Spleen (tissue), 11 donors: ENCODE data around the gene CSTF3. TPM values are rescaled to one million over a fixed set of nuclear protein-coding genes. Genes with fewer than 3 reads are reported as not detected.
"Not testable (repeated sequence)": the region's sequence is repeated elsewhere in the genome, so short reads cannot be mapped to it uniquely, and the experiment has no call there.

Experiments used
- DNase-seq: peaks from one replicate; pipeline ENCODE4 v3.0.0-alpha.2; 2020
- H3K27ac ChIP-seq, 8 donors: fragments of 200-600 bp; sonication (generic) in 7 of 8; 1 replicate in 4 of 8; 2 replicates in 4 of 8; pipeline versions ENCODE4 v1.5.0 to v1.8.0; 2016 to 2021; ENCODE audit warnings: inconsistent platforms in 4 of 8, mild to moderate bottlenecking in 4 of 8, moderate library complexity in 1 of 8
- H3K27me3 ChIP-seq, 7 donors: fragments of 200-600 bp; sonication (generic) in 6 of 7; replicated peaks in 1 of 7; 1 replicate in 4 of 7; 2 replicates in 3 of 7; pipeline versions ENCODE4 v1.5.0 to v1.8.0; 2016 to 2021; ENCODE audit warnings: inconsistent platforms in 3 of 7, mild to moderate bottlenecking in 1 of 7
- H3K36me3 ChIP-seq, 6 donors: fragments of 200-600 bp; sonication (generic) in 5 of 6; 1 replicate in 4 of 6; 2 replicates in 2 of 6; pipeline versions ENCODE4 v1.5.0 to v1.8.0; 2016 to 2021; ENCODE audit warnings: inconsistent platforms in 2 of 6
- H3K4me1 ChIP-seq, 6 donors: fragments of 200-600 bp; sonication (generic) in 5 of 6; 1 replicate in 3 of 6; 2 replicates in 3 of 6; pipeline versions ENCODE4 v1.5.0 to v1.8.0; 2016 to 2021; ENCODE audit warnings: inconsistent platforms in 3 of 6
- H3K4me3 ChIP-seq, 8 donors: fragments of 200-600 bp; sonication (generic) in 7 of 8; 1 replicate in 4 of 8; 2 replicates in 4 of 8; pipeline versions ENCODE4 v1.5.0 to v1.8.0; 2016 to 2021; ENCODE audit warnings: inconsistent platforms in 4 of 8, mild to moderate bottlenecking in 4 of 8, moderate library complexity in 2 of 8
- H3K9me3 ChIP-seq, 8 donors: fragments of 200-600 bp; sonication (generic) in 7 of 8; 1 replicate in 4 of 8; 2 replicates in 4 of 8; pipeline versions ENCODE4 v1.5.0 to v1.8.0; 2016 to 2021; ENCODE audit warnings: inconsistent platforms in 4 of 8
- CTCF ChIP-seq, 11 experiments: fragments of 200-600 bp in 7 of 11; fragments of 450-650 bp in 4 of 11; sonication (generic) in 4 of 11; IDR thresholded peaks in 8 of 11; conservative IDR thresholded peaks in 3 of 11; 1 replicate in 7 of 11; 2 replicates in 4 of 11; pipeline versions ENCODE4 v1.4.0 to v1.8.0; 2016 to 2021; ENCODE audit warnings: antibody characterized with exemption in 11 of 11, inconsistent platforms in 4 of 11, mild to moderate bottlenecking in 1 of 11
- POLR2A ChIP-seq, 3 donors: fragments of 450-650 bp; IDR thresholded peaks; one replicate each; pipeline ENCODE4 v1.5.1; 2017; ENCODE audit warnings: antibody characterized with exemption in 3 of 3, mild to moderate bottlenecking in 1 of 3
- POLR2AphosphoS5 ChIP-seq, 3 donors: sonication (generic); formaldehyde crosslinking; IDR thresholded peaks; one replicate each; pipeline ENCODE4 v1.5.1; 2017; ENCODE audit warnings: antibody characterized with exemption in 3 of 3
- WGBS, 5 donors: extraction: QIAGEN DNeasy Blood & Tissue Kit in 3 of 5; methylation state at CpG; one replicate each; pipeline versions ENCODE4 v1.1.5 to v1.1.7; 2013 to 2018; 5-methylcytosine and 5-hydroxymethylcytosine counted together
- intact Hi-C: fragments of 100-400 bp; cut with DNase I; formaldehyde crosslinking; loops from one replicate; pipeline ENCODE4 v1.15.0; 2023; ENCODE audit warnings: low total_unique reads
- polyA plus RNA-seq, 3 donors: library from polyadenylated mRNA; stranded (reverse); fragments of 200-250 nt; gene quantifications; one replicate each; pipeline ENCODE4 v1.2.1, GENCODE V29; 2013
- total RNA-seq, 7 donors: library from RNA; depleted of rRNA in 3 of 7; stranded (reverse); fragments of >200 nt in 3 of 7; fragmentation: NEBNext Ultra II Directional in 4 of 7; extraction: Animal tissue kit (Norgen Biotek cat#: 25700) in 4 of 7; gene quantifications; one replicate each; pipeline versions ENCODE4 v1.1.0 to v1.2.1, GENCODE V29; 2016 to 2021
- donor health status: healthy with polysubstance abuse.
- donor health status: DM: no; HTN: no; CAD: no; lungs with moderate emphysema.
- donor health status: DM: no; HTN: no; CAD: no.
- donor health status: Bipolar disorder and iron deficiency.
- donor health status: healthy.
- donor health status: DM: no; HTN: no; CAD: no.
- donor health status: DM: yes; HTN: yes; CAD: no.

Gene CSTF3
- total and polyA plus RNA-seq, 10 donors: 19.8 to 32.8 (median 26.9) TPM

- Histone ChIP-seq H3K36me3 (peaks cover 0 to 11% (median 0%) of the 10 kb centered on the region in 6 donors), H3K27ac (no peak overlapping the region), H3K4me3 (no peak overlapping the region), H3K27me3 (no peaks in the 10 kb centered on the region), H3K9me3 (no peaks in the 10 kb centered on the region), H3K4me1 (peaks cover 0 to 18% (median 2%) of the 10 kb centered on the region in 6 donors)
- DNase-seq: no peak
- intact Hi-C loops: no loop called here
- WGBS, 5 donors: 91 to 96% (median 92%) methylated on average over 2 of the region's 2 CpGs
- no peak for TF ChIP-seq POLR2A (IDR thresholded peaks at IDR 0.05)
- TF ChIP-seq POLR2AphosphoS5 (IDR thresholded peaks at IDR 0.05): no peak
- no peak for TF ChIP-seq CTCF (IDR thresholded peaks at IDR 0.05 in 8 of 11, conservative IDR thresholded peaks at IDR 0.05 in 3 of 11)
These were observed 32.5 kb downstream of the CSTF3 start for GRCh38 chr11:33128739-33129138.

- H3K4me1 ChIP-seq: peaks cover 0 to 14% (median 2%) of the 10 kb centered on the region in 6 donors
- TF ChIP-seq POLR2AphosphoS5 (IDR thresholded peaks at IDR 0.05): no peak
- no peak for TF ChIP-seq CTCF (IDR thresholded peaks at IDR 0.05 in 8 of 11, conservative IDR thresholded peaks at IDR 0.05 in 3 of 11)
- TF ChIP-seq POLR2A (IDR thresholded peaks at IDR 0.05): no peak
- no peaks in the 10 kb centered on the region for H3K9me3 ChIP-seq
- WGBS, 5 donors: 90 to 98% (median 96%) methylated on average over 3 of the region's 3 CpGs
- H3K27me3 ChIP-seq: no peaks in the 10 kb centered on the region
- no peak overlapping the region for H3K4me3 ChIP-seq
- intact Hi-C loops: no loop called here
- DNase-seq: no peak
- H3K36me3 ChIP-seq: peaks cover 0 to 11% (median 0%) of the 10 kb centered on the region in 6 donors
- no peak overlapping the region for H3K27ac ChIP-seq
These were observed 35.7 kb downstream of the CSTF3 start for GRCh38 chr11:33125611-33126010.

GRCh38 chr11:33125025-33125424 lies 36.3 kb downstream of the CSTF3 start:
- intact Hi-C loops: no loop called here
- WGBS, 5 donors: 95 to 99% (median 96%) methylated on average over 2 of the region's 2 CpGs
- Histone ChIP-seq H3K4me3 (no peak overlapping the region), H3K36me3 (peaks cover 0 to 11% (median 0%) of the 10 kb centered on the region in 6 donors), H3K4me1 (peaks cover 0 to 14% (median 2%) of the 10 kb centered on the region in 6 donors), H3K27me3 (no peaks in the 10 kb centered on the region), H3K9me3 (no peaks in the 10 kb centered on the region), H3K27ac (no peak overlapping the region)
- no peak for DNase-seq
- TF ChIP-seq POLR2A (IDR thresholded peaks at IDR 0.05): no peak
- no peak for TF ChIP-seq CTCF (IDR thresholded peaks at IDR 0.05 in 8 of 11, conservative IDR thresholded peaks at IDR 0.05 in 3 of 11)
- no peak for TF ChIP-seq POLR2AphosphoS5 (IDR thresholded peaks at IDR 0.05)

GRCh38 chr11:33122696-33123095 lies 38.6 kb downstream of the CSTF3 start:
- intact Hi-C loops, DNase-seq, H3K9me3 ChIP-seq, H3K4me1 ChIP-seq, H3K27ac ChIP-seq, H3K4me3 ChIP-seq, H3K27me3 ChIP-seq: not testable (repeated sequence)
- peaks cover 0 to 11% (median 0%) of the 10 kb centered on the region in 6 donors for H3K36me3 ChIP-seq
- 83 to 100% (median 94%) methylated on average over 1 of the region's 1 CpG for WGBS, 5 donors

- H3K9me3 ChIP-seq: no peaks in the 10 kb centered on the region
- no peaks in the 10 kb centered on the region for H3K27me3 ChIP-seq
- H3K27ac ChIP-seq: no peak overlapping the region
- no peaks in the 10 kb centered on the region for H3K36me3 ChIP-seq
- DNase-seq: no peak
- no peaks in the 10 kb centered on the region for H3K4me1 ChIP-seq
- intact Hi-C loops: no loop called here
- TF ChIP-seq CTCF (IDR thresholded peaks at IDR 0.05 in 8 of 11, conservative IDR thresholded peaks at IDR 0.05 in 3 of 11): no peak
- no peak for TF ChIP-seq POLR2AphosphoS5 (IDR thresholded peaks at IDR 0.05)
- H3K4me3 ChIP-seq: no peak overlapping the region
These were observed 44.7 kb downstream of the CSTF3 start for GRCh38 chr11:33116535-33116934.
